Type B pancreatic cell (in vitro differentiated cells): ENCODE data around the gene HOXA13. TPM values are rescaled to one million over a fixed set of nuclear protein-coding genes. Genes with fewer than 3 reads are reported as not detected.

Experiments
- DNase-seq: peaks from one replicate; pipeline ENCODE4 v3.0.0; 2021; ENCODE audit warnings: mixed read lengths; ENCODE audit not compliant: unreplicated experiment; ENCODE audit errors: extremely low spot score
- H3K27ac Mint-ChIP-seq: 2 replicates; pipeline ENCODE4 v1.8.0; 2021; ENCODE audit warnings: mild to moderate bottlenecking, mixed read lengths
- H3K27me3 Mint-ChIP-seq: 2 replicates; pipeline ENCODE4 v1.8.0; 2021; ENCODE audit warnings: mixed read lengths
- H3K36me3 Mint-ChIP-seq: 2 replicates; pipeline ENCODE4 v1.8.0; 2021; ENCODE audit warnings: mixed read lengths
- H3K4me1 Mint-ChIP-seq: one replicate; pipeline ENCODE4 v1.8.0; 2021; ENCODE audit warnings: mixed read lengths; ENCODE audit not compliant: unreplicated experiment
- H3K4me3 Mint-ChIP-seq: 2 replicates; pipeline ENCODE4 v1.8.0; 2021; ENCODE audit warnings: mild to moderate bottlenecking, mixed read lengths
- H3K9me3 Mint-ChIP-seq: 2 replicates; pipeline ENCODE4 v1.8.0; 2021; ENCODE audit warnings: mixed read lengths
- CTCF ChIP-seq: fragments of 200-600 bp; sonication (generic); conservative IDR thresholded peaks from 2 replicates; pipeline ENCODE4 v1.5.0; 2021; ENCODE audit warnings: antibody characterized with exemption, mild to moderate bottlenecking
- total RNA-seq: library from RNA; stranded (reverse); gene quantifications from 2 replicates; pipeline ENCODE4 v1.2.1, GENCODE V29; 2021; ENCODE audit warnings: low replicate concordance

The HOXA13 gene
- total RNA-seq, 1 donor from 2014 or later, result 0.75 TPM

- Mint-ChIP-seq H3K27ac (peak within 1 kb of the TSS; percentile 4), H3K4me3 (peak within 1 kb of the TSS; percentile 76), H3K4me1 (peaks cover 18% of the 10 kb centered on the region), H3K9me3 (no peaks in the 10 kb centered on the region), H3K27me3 (peaks cover 94% of the 10 kb centered on the region), H3K36me3 (peaks cover 3% of the 10 kb centered on the region)
- TF ChIP-seq CTCF, result no peak
- DNase-seq, result no peak
Measured at GRCh38 chr7:27242555-27243339, 42.9 kb upstream of the HOXA13 start, which contains the start of gene EVX1. EVX1 (plus strand) TSS chr7:27242802; CDS start chr7:27243031, 229 bp downstream.

GRCh38 chr7:27242154-27242553, 42.3 kb upstream of the HOXA13 start:
- Mint-ChIP-seq H3K4me3 (peak overlapping the region; percentile 76), H3K9me3 (no peaks in the 10 kb centered on the region), H3K4me1 (peaks cover 18% of the 10 kb centered on the region), H3K27ac (peak overlapping the region; percentile 4), H3K36me3 (peaks cover 3% of the 10 kb centered on the region), H3K27me3 (peaks cover 94% of the 10 kb centered on the region)
- DNase-seq, result no peak
- TF ChIP-seq CTCF, result no peak

- Mint-ChIP-seq H3K27ac (no peak overlapping the region), H3K36me3 (peaks cover 3% of the 10 kb centered on the region), H3K27me3 (peaks cover 94% of the 10 kb centered on the region), H3K9me3 (no peaks in the 10 kb centered on the region), H3K4me3 (peak overlapping the region; percentile 46), H3K4me1 (peaks cover 18% of the 10 kb centered on the region)
- peak; percentile 55 for DNase-seq
- TF ChIP-seq CTCF, result no peak
Measured at GRCh38 chr7:27241189-27242056, 41.5 kb upstream of the HOXA13 start.

DNA sequence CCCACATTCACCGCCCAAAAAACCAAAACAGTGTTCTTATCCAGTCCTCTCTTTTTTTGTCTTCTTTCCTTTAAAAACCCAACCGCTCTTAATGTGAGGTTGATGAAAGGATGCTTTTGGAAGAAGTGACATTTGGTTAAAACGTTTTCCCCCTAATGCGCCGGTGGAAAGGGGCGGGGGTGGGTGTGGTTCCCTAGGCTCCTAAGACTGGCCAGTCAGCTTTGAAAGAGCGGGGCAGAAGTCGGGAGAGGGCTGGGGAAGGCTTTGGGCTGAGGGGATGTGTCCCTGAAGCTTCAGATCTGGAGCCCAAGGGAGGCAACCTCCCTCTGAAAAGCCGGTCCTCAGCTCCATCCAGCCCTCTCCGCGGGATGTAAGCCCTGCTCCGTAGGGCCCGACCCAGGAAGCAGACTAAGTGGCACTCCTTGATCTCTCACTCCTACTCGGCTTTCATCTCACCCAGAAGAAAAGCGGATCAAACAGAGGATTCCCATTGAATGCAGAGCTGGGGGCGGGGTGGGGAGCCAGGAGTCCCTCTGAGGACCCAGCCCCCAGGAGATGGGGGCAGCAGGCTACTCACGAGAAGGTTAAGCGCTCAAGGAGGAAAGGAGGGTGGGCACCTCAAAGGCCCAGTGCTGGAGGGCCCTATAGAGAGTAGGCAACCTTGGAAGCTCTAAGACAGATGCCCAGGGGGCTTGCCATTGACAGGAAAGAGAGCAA, 40.3 kb upstream of the HOXA13 start:
- DNase-seq, result no peak
- peak overlapping the region; percentile 57 for H3K4me3 Mint-ChIP-seq
- peaks cover 18% of the 10 kb centered on the region for H3K4me1 Mint-ChIP-seq
- no peak for TF ChIP-seq CTCF
- peaks cover 3% of the 10 kb centered on the region for H3K36me3 Mint-ChIP-seq
- peak overlapping the region; percentile 19 for H3K27ac Mint-ChIP-seq
- H3K9me3 Mint-ChIP-seq, result no peaks in the 10 kb centered on the region
- peaks cover 94% of the 10 kb centered on the region for H3K27me3 Mint-ChIP-seq

DNA sequence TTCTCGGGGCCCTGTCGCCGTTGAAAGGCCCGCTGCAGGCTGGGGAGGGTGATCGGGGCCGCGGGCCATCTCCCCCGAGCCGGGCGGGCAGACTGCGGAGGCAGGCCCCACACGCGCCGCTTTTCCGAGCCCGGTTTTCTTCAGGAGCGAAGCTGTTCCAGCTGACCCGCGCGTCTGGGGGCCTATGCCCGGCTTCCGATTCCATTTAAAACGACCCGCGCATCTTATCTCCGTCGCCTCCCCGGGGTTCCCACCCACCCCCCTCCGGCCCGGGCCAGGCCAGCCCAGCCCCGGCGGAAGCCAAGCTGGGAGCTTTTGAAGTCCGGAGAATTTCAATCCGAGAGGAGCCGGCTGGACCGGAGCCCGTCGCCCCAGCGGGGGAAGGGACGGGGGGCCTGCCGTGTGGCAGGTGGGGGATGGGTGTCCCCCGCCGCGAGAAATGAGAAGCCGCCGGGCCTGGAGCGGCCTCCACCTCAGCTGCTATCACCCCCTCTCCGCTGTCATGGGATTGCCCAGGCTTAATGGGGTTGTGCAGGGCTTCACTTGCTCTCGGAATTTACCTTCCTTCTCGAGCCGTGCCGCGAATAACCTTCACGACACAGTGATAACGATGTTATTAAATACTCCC, 39.6 kb upstream of the HOXA13 start:
- no peak for DNase-seq
- Mint-ChIP-seq H3K4me3 (peak overlapping the region; percentile 57), H3K27me3 (peaks cover 94% of the 10 kb centered on the region), H3K36me3 (peaks cover 3% of the 10 kb centered on the region), H3K4me1 (peaks cover 16% of the 10 kb centered on the region), H3K9me3 (no peaks in the 10 kb centered on the region), H3K27ac (no peak overlapping the region)
- TF ChIP-seq CTCF, result no peak
